ENCODE results near the gene PPRC1.
A peak's percentile ranks its signal among the peaks of the same experiment; 100 is the strongest.

PPRC1 gene

DNA sequence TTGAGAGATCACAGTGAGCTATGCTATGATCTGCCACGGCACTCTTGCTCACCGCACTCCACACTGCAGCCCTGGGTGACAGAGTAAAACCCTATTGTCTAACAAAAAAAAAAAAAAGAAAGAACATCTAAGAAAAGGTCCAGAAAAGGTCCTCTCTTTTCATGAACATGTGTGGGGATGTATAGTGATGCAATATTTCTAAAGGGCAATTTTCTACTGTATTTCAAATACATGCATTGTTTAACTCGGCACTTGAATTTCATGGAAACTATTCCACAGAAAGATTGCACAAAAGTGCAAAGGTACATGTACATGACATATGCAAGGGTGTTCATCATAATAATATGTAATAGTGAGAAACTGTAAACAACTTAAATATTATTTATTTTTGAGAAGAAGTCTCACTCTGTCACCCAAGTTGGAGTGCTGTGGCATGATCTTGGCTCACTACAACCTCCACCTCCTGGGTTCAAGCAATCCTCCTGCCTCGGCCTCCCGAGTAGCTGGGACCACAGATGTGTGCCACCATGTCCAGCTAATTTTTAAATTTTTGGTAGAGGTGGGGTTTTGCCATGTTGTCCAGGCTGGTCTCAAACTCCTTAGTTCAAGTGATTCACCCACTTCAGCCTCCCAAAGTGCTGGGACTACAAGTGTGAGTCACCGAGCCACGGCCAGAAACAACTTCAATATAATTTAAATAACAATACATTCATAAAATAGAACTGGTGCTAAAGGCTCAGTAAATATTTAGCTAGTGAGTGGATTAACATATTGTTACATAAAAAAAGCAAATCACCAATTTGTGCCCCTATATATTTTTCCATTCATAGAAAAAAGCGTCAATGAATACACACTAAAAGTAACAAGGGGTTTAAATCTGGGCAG lies 1.3 kb upstream of the PPRC1 start:
- Histone ChIP-seq H2BK120ac (ENCODE audit: low read depth, low read length) (no peak overlapping the region), H3K36me3 (ENCODE audit: control insufficient read depth, insufficient read depth, low read length) (no peaks in the 10 kb centered on the region), H2BK15ac (replicated peaks; ENCODE audit: low read depth) (no peak overlapping the region), H3K4me3 (ENCODE audit: low read length) (no peak overlapping the region), H3K79me1 (ENCODE audit: low read length) (no peaks in the 10 kb centered on the region), H3K4me1 (ENCODE audit: control insufficient read depth, low read depth, low read length) (no peaks in the 10 kb centered on the region), H3K4me2 (ENCODE audit: low read length) (no peak overlapping the region), H3K18ac (ENCODE audit: low read length) (no peak overlapping the region), H3K79me2 (ENCODE audit: control insufficient read depth, insufficient read depth, low read length) (peaks cover 36% of the 10 kb centered on the region), H2AK5ac (ENCODE audit: low read length) (no peak overlapping the region), H3K56ac (ENCODE audit: low read length) (no peak overlapping the region), H3K4ac (ENCODE audit: low read depth, low read length) (no peak overlapping the region), H2BK5ac (ENCODE audit: low read length) (no peak overlapping the region), H4K8ac (ENCODE audit: low read depth, low read length) (no peak overlapping the region), H3K27ac (ENCODE audit: low read depth, low read length) (no peak overlapping the region), H4K5ac (ENCODE audit: low read length) (no peak overlapping the region), H3K23ac (ENCODE audit: low read length) (no peak overlapping the region), H3K9ac (ENCODE audit: low read length) (no peak overlapping the region), H3K27me3 (ENCODE audit: insufficient read depth, low read length, poor library complexity) (no peaks in the 10 kb centered on the region)
- DNase-seq, result no peak
- no CpG with 5 or more reads among the region's 8 CpGs for WGBS (ENCODE audit: extremely low coverage, insufficient coverage, low lambda C conversion rate)

DNA sequence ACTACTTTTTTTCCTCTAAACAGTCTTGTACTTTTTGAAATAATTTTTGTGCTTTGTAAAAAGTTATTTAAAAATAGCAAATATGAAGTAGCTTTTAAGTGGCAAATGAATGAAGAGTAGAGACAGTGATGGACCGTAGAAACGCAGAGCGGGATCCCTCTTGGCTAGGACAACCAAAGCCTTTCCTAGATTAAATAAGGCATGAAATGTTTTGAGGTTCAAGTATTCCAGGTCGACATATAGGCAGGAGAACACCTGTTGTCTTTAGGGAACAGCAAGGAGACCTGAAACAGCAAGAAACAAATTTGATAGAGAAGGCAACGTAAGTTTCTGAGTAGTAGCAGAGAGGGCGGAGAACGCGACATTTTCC lies 662 bp upstream of the PPRC1 start:
- no peak for DNase-seq
- Histone ChIP-seq H3K4me2 (ENCODE audit: low read length) (no peak overlapping the region), H4K8ac (ENCODE audit: low read depth, low read length) (no peak overlapping the region), H3K79me1 (ENCODE audit: low read length) (no peaks in the 10 kb centered on the region), H3K9ac (ENCODE audit: low read length) (peak overlapping the region; percentile 36), H3K27me3 (ENCODE audit: insufficient read depth, low read length, poor library complexity) (no peaks in the 10 kb centered on the region), H2AK5ac (ENCODE audit: low read length) (no peak overlapping the region), H3K4ac (ENCODE audit: low read depth, low read length) (no peak overlapping the region), H3K56ac (ENCODE audit: low read length) (peak overlapping the region; percentile 73), H2BK120ac (ENCODE audit: low read depth, low read length) (no peak overlapping the region), H2BK5ac (ENCODE audit: low read length) (no peak overlapping the region), H3K23ac (ENCODE audit: low read length) (no peak overlapping the region), H3K36me3 (ENCODE audit: control insufficient read depth, insufficient read depth, low read length) (no peaks in the 10 kb centered on the region), H3K27ac (ENCODE audit: low read depth, low read length) (no peak overlapping the region), H3K4me3 (ENCODE audit: low read length) (no peak overlapping the region), H3K79me2 (ENCODE audit: control insufficient read depth, insufficient read depth, low read length) (peaks cover 42% of the 10 kb centered on the region), H2BK15ac (replicated peaks; ENCODE audit: low read depth) (no peak overlapping the region), H3K18ac (ENCODE audit: low read length) (no peak overlapping the region), H3K4me1 (ENCODE audit: control insufficient read depth, low read depth, low read length) (no peaks in the 10 kb centered on the region), H4K5ac (ENCODE audit: low read length) (peak overlapping the region; percentile 7)
- WGBS (ENCODE audit: extremely low coverage, insufficient coverage, low lambda C conversion rate), result no CpG with 5 or more reads among the region's 8 CpGs

DNA sequence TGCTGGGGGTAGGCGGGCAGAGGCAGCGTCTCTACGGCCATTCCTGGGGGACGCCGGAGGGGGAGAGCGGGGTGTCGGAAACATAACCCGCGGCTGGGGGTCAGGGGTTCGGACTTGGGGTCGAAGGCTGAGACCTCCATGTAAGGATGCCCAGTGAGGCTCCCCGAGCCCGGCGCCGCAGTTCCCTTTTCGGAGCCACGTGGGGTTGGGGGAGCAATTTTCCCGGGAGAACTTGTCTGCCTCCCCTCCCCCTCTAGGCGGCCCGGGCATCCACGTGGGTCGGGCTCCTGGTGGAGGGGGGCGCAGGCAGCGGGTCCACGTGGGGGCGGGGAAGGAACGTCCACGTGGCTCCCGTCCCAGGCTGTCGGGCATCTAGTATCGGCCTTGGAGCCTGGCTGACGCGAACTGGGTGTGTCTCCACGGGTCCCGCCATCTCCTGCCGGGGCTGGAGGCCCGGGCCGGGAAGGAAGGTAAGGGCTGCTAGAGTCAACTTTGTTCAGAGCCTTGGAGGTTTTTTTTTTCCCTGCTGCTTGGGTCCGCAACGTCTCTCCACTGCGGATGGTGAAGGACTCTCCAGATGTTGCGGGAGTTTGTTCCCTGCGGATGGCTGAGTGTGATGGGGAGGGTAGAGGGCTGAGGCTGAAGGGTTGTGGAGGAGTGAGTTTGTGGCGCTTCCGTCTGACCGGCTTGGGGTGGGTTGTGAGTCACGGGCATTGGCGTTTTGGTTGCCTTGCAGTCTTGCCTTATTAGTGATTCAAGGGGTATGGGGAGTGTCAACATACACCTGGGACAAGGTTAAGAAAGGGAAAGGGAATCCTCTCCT lies 744 bp downstream of the PPRC1 start:
- H4K8ac ChIP-seq (ENCODE audit: low read depth, low read length), result no peak overlapping the region
- H3K27ac ChIP-seq (ENCODE audit: low read depth, low read length), result peak overlapping the region; percentile 86
- H3K4me3 ChIP-seq (ENCODE audit: low read length), result peak overlapping the region; percentile 58
- peak overlapping the region; percentile 71 for H2AK5ac ChIP-seq (ENCODE audit: low read length)
- DNase-seq, result peak; percentile 84
- peak overlapping the region; percentile 75 for H2BK120ac ChIP-seq (ENCODE audit: low read depth, low read length)
- H3K79me2 ChIP-seq (ENCODE audit: control insufficient read depth, insufficient read depth, low read length), result peaks cover 56% of the 10 kb centered on the region
- no peaks in the 10 kb centered on the region for H3K4me1 ChIP-seq (ENCODE audit: control insufficient read depth, low read depth, low read length)
- peaks cover 9% of the 10 kb centered on the region for H3K36me3 ChIP-seq (ENCODE audit: control insufficient read depth, insufficient read depth, low read length)
- peaks cover 10% of the 10 kb centered on the region for H3K79me1 ChIP-seq (ENCODE audit: low read length)
- H3K9ac ChIP-seq (ENCODE audit: low read length), result peak overlapping the region; percentile 85
- H3K56ac ChIP-seq (ENCODE audit: low read length), result peak overlapping the region; percentile 98
- H3K4me2 ChIP-seq (ENCODE audit: low read length), result peak overlapping the region; percentile 91
- peak overlapping the region; percentile 68 for H3K23ac ChIP-seq (ENCODE audit: low read length)
- no CpG with 5 or more reads among the region's 48 CpGs for WGBS (ENCODE audit: extremely low coverage, insufficient coverage, low lambda C conversion rate)
- peak overlapping the region; percentile 88 for H3K18ac ChIP-seq (ENCODE audit: low read length)
- H3K27me3 ChIP-seq (ENCODE audit: insufficient read depth, low read length, poor library complexity), result no peaks in the 10 kb centered on the region
- peak overlapping the region; percentile 76 for H2BK5ac ChIP-seq (ENCODE audit: low read length)
- H4K5ac ChIP-seq (ENCODE audit: low read length), result no peak overlapping the region
- H2BK15ac ChIP-seq (replicated peaks; ENCODE audit: low read depth), result no peak overlapping the region
- H3K4ac ChIP-seq (ENCODE audit: low read depth, low read length), result peak overlapping the region; percentile 96

DNA sequence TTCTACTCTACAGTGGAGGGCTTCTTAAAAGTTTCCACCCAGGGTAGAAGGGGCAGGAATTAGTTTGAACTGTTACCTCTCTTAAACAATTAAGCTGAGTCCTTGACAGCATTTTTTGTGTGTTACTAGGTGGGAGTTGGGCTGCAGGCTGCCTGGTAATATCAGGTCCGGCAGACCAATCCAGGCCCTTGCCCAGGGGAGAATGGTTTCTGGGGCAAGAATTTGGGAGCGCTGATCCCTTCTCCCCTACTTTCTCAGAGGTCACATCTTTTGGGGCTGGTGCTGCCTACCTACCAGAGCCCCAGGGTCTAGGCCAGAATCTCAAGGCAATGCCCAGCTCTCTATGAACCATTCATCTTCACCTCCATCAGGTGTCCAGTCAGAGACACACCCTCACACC lies 1.6 kb downstream of the PPRC1 start:
- H3K4me3 ChIP-seq (ENCODE audit: low read length), result peak overlapping the region; percentile 58
- peak overlapping the region; percentile 98 for H3K56ac ChIP-seq (ENCODE audit: low read length)
- H3K36me3 ChIP-seq (ENCODE audit: control insufficient read depth, insufficient read depth, low read length), result peaks cover 11% of the 10 kb centered on the region
- H4K5ac ChIP-seq (ENCODE audit: low read length), result no peak overlapping the region
- H3K79me1 ChIP-seq (ENCODE audit: low read length), result peaks cover 10% of the 10 kb centered on the region
- H3K23ac ChIP-seq (ENCODE audit: low read length), result no peak overlapping the region
- no peak for DNase-seq
- WGBS (ENCODE audit: extremely low coverage, insufficient coverage, low lambda C conversion rate), result no CpG with 5 or more reads among the region's 2 CpGs
- H3K79me2 ChIP-seq (ENCODE audit: control insufficient read depth, insufficient read depth, low read length), result peaks cover 64% of the 10 kb centered on the region
- no peak overlapping the region for H3K27ac ChIP-seq (ENCODE audit: low read depth, low read length)
- H2BK120ac ChIP-seq (ENCODE audit: low read depth, low read length), result no peak overlapping the region
- peak overlapping the region; percentile 85 for H3K9ac ChIP-seq (ENCODE audit: low read length)
- no peaks in the 10 kb centered on the region for H3K27me3 ChIP-seq (ENCODE audit: insufficient read depth, low read length, poor library complexity)
- no peak overlapping the region for H2AK5ac ChIP-seq (ENCODE audit: low read length)
- no peak overlapping the region for H3K4ac ChIP-seq (ENCODE audit: low read depth, low read length)
- no peak overlapping the region for H2BK15ac ChIP-seq (replicated peaks; ENCODE audit: low read depth)
- no peaks in the 10 kb centered on the region for H3K4me1 ChIP-seq (ENCODE audit: control insufficient read depth, low read depth, low read length)
- H3K18ac ChIP-seq (ENCODE audit: low read length), result no peak overlapping the region
- no peak overlapping the region for H2BK5ac ChIP-seq (ENCODE audit: low read length)
- H3K4me2 ChIP-seq (ENCODE audit: low read length), result peak overlapping the region; percentile 91
- no peak overlapping the region for H4K8ac ChIP-seq (ENCODE audit: low read depth, low read length)

DNA sequence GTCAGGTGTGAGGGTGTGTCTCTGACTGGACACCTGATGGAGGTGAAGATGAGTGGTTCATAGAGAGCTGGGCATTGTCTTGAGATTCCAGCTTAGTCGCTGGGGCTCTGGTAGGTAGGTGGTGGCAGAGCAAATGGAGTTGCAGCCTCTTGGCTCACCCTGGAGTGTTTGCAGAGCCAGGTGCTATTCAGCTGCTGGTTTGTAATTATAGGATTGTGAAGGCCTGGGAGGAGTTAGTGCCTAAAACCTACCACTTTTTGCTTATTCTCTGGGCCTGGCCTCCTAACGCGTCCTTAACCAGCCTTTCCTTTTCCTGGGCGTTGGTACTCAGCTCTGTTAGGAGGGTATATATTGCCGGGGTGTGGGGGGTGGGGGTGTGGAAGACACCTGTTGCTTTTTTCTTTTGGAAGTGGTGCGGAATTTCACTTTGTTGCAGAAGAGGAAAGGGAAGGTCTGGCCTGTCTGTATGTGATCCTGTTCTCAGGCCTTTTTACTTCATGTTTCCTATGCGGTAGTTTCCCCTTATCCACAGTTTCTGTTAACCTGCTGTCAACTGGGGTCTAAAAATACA lies 3.2 kb downstream of the PPRC1 start:
- no peak overlapping the region for H4K5ac ChIP-seq (ENCODE audit: low read length)
- H2BK120ac ChIP-seq (ENCODE audit: low read depth, low read length), result no peak overlapping the region
- H3K4me2 ChIP-seq (ENCODE audit: low read length), result no peak overlapping the region
- H3K79me1 ChIP-seq (ENCODE audit: low read length), result peaks cover 22% of the 10 kb centered on the region
- peaks cover 25% of the 10 kb centered on the region for H3K36me3 ChIP-seq (ENCODE audit: control insufficient read depth, insufficient read depth, low read length)
- no peak overlapping the region for H3K4me3 ChIP-seq (ENCODE audit: low read length)
- no peak overlapping the region for H3K4ac ChIP-seq (ENCODE audit: low read depth, low read length)
- H2BK5ac ChIP-seq (ENCODE audit: low read length), result no peak overlapping the region
- H3K9ac ChIP-seq (ENCODE audit: low read length), result no peak overlapping the region
- DNase-seq, result no peak
- no peak overlapping the region for H3K56ac ChIP-seq (ENCODE audit: low read length)
- peaks cover 81% of the 10 kb centered on the region for H3K79me2 ChIP-seq (ENCODE audit: control insufficient read depth, insufficient read depth, low read length)
- H2AK5ac ChIP-seq (ENCODE audit: low read length), result no peak overlapping the region
- H3K18ac ChIP-seq (ENCODE audit: low read length), result no peak overlapping the region
- no peak overlapping the region for H4K8ac ChIP-seq (ENCODE audit: low read depth, low read length)
- H2BK15ac ChIP-seq (replicated peaks; ENCODE audit: low read depth), result no peak overlapping the region
- no peak overlapping the region for H3K27ac ChIP-seq (ENCODE audit: low read depth, low read length)
- H3K27me3 ChIP-seq (ENCODE audit: insufficient read depth, low read length, poor library complexity), result no peaks in the 10 kb centered on the region
- no peaks in the 10 kb centered on the region for H3K4me1 ChIP-seq (ENCODE audit: control insufficient read depth, low read depth, low read length)
- WGBS (ENCODE audit: extremely low coverage, insufficient coverage, low lambda C conversion rate), result no CpG with 5 or more reads among the region's 7 CpGs
- no peak overlapping the region for H3K23ac ChIP-seq (ENCODE audit: low read length)
